C4-2B (cell line): ENCODE results near the gene EIF1.

Experiments
- CTCF ChIP-seq: fragments of 450-650 bp; conservative IDR thresholded peaks from 2 replicates; pipeline ENCODE4 v1.5.1; 2017; ENCODE audit warnings: mild to moderate bottlenecking
- ZFX ChIP-seq: fragments of 450-650 bp; IDR thresholded peaks from 2 replicates; pipeline ENCODE4 v1.6.1; 2017

GRCh38 chr17:41691031-41691777 lies 2.5 kb downstream of the EIF1 start:
- TF ChIP-seq ZFX (no peak), CTCF (no peak)
